NCI-H69 (cell line): ENCODE data around the gene FGG.

ENCODE experiments used
- DNase-seq: peaks from one replicate; lab custom pipeline; 2025; lab: John Stamatoyannopoulos, UW

The FGG gene

GRCh38 chr4:154585369-154586018, 27.0 kb downstream of the FGG start:
- DNase-seq = no peak

DNA sequence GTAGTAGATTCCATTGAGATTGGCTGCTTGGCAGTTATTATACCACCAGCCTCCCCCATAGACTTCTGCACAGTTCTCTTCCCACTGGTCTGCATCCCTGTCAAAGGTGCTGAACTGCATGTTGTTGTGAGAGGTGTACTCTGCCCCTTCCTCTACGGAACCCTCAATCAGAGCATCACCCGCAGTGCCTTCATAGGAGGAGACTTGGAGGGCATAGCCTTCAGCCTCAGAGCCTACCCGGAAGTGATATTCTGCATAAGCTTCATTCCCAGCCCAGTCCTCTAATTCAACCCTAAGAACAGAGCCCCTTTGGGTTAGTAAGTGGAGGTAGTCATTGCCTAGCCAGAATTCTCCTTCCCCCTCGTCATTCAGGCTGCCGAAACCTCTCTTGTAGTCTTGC, 28.2 kb downstream of the FGG start:
- DNase-seq = no peak

DNA sequence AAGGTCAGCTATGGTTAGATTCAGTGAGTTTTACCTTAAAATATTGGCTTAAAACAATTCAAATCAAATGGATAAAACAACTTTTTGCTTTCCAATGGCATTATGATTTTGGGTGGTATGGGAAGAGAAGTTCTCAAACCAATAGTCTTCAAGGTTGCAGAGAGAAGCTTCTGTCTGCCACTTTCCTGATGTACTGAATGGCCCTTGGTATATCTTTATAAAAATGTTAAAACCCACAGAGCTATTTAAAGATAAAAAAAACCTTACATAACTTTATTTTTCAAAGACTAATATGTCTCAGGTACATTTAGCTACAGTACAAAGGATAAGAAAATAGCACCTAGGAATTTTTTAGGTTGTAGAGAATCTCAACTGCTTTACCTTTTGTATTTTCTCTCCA, 28.8 kb downstream of the FGG start:
- DNase-seq = no peak

- no peak for DNase-seq
Observed at GRCh38 chr4:154583230-154583629, 29.2 kb downstream of the FGG start.

DNA sequence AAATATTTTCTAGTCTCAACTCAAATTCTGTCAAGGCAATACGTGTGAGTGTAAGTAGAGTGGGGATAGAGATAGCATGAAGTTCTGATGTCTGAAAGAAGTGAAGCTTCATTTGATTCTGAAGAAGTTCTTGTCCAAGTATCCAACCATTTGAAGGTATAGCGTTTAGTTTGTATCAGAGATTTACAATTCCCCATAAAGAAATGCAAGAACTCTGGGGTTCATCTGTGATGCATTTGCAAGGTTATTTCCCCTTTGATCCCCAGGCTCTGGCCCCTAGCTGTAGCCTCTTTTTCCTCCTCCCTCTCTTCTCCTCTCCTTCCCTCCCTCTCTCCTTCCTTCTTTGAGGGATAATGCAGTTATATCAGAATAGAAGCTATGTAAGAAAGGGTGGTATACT, 29.7 kb downstream of the FGG start:
- DNase-seq = no peak

DNA sequence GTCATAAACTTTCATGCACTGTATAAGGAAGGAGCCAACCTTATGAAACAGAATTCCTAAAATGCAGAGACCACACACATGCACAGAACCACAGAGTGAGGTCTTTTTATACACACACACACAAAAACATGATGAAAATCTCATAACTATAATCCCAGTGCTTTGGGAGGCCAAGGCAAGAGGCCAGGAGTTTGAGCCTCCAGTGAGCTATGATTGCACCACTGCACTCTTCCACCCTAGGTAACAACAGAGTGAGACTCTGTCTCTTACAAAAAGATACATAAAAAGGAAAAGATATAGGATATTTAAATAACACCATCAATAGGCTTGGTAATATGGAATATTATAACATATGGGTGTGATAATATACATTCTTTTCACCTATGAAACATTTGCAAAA, 32.5 kb downstream of the FGG start:
- DNase-seq = no peak

- no peak for DNase-seq
Observed at GRCh38 chr4:154578919-154579318, 33.5 kb downstream of the FGG start.

DNA sequence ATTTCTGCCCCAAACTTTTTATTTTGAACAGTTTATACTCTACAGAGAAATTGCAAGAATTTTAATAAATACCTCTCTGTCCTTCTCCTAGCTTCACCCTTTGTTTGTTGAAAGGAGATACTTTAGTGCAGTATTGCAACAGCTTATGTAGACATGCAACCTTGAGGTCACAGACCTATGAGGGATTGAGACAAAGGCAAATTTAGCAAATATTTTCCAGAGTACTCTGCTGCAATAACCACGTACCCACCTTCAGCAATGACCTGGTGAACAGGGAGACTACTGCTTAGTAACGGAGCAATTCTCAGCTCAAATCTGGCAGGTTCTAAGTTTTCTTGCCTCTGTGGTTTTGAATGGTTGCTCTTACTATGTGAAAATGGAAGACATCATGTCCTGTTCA, 35.1 kb downstream of the FGG start:
- peak; percentile 2 for DNase-seq

DNA sequence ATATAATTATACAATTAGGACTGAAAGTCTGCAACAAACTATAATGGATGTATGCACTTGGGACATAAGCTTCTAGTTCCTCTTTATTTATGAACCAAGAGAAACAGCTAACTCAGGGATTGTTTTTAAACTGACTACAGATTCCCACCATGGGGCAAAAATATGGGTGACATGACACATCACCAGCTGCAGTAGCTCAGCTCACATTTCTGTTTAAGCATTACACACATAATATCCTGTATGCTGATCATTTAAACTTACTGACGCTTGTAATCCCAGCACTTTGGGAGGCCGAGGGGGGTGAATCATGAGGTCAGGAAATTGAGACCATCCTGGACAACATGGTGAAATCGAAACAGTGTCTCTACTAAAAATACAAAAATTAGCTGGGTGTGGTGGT, 38.1 kb downstream of the FGG start:
- DNase-seq = no peak

GRCh38 chr4:154573190-154573870, 39.1 kb downstream of the FGG start:
- DNase-seq = no peak

DNA sequence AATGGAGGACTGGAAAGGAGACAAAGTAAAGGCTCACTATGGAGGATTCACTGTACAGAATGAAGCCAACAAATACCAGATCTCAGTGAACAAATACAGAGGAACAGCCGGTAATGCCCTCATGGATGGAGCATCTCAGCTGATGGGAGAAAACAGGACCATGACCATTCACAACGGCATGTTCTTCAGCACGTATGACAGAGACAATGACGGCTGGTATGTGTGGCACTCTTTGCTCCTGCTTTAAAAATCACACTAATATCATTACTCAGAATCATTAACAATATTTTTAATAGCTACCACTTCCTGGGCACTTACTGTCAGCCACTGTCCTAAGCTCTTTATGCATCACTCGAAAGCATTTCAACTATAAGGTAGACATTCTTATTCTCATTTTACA, 42.9 kb downstream of the FGG start:
- no peak for DNase-seq

GRCh38 chr4:154569028-154569427, 43.4 kb downstream of the FGG start:
- peak; percentile 46 for DNase-seq

DNA sequence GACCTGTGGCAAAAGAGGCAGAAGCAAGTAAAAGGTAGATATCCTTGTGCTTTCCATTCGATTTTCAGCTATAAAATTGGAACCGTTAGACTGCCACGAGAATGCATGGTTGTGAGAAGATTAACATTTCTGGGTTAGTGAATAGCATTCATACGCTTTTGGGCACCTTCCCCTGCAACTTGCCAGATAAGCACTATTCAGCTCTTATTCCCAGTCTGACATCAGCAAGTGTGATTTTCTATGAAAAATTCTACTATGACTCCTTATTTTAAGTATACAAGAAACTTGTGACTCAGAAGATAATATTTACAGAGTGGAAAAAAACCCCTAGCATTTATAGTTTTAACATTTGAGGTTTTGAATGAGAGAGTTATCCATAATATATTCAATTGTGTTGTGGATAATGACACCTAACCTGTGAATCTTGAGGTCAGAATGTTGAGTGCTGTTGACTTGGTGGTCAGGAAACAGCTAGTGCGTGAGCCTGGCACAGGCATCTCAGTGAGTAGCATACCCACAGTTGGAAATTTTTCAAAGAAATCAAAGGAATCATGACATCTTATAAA, 45.7 kb downstream of the FGG start:
- DNase-seq = no peak

DNA sequence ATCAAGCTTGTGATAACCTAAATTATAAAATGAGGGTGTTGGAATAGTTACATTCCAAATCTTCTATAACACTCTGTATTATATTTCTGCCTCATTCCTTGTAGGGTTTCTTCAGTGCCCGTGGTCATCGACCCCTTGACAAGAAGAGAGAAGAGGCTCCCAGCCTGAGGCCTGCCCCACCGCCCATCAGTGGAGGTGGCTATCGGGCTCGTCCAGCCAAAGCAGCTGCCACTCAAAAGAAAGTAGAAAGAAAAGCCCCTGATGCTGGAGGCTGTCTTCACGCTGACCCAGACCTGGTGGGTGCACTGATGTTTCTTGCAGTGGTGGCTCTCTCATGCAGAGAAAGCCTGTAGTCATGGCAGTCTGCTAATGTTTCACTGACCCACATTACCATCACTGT, 46.8 kb downstream of the FGG start:
- no peak for DNase-seq

DNA sequence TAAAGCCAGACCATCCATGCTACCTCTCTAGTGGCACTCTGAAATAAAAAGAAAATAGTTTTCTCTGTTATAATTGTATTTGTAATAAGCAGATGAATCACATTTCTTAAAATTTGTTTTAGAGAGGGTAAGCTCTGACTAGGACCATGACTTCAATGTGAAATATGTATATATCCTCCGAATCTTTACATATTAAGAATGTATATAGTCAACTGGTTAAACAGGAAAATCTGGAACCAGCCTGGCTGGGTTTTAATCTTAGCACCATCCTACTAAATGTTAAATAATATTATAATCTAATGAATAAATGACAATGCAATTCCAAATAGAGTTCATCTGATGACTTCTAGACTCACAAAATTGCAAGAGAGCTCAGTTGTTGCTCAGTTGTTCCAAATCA, 48.1 kb downstream of the FGG start:
- no peak for DNase-seq

GRCh38 chr4:154562697-154563254, 49.7 kb downstream of the FGG start, which contains the start of gene FGB:
FGB (plus strand) TSS chr4:154563011; CDS start chr4:154563019, 8 bp downstream.
- DNase-seq = no peak

- DNase-seq = no peak
Observed at GRCh38 chr4:154560824-154561231, 51.6 kb downstream of the FGG start.

GRCh38 chr4:154560419-154560801, 52.0 kb downstream of the FGG start:
- DNase-seq = no peak

- peak; percentile 68 for DNase-seq
Observed at GRCh38 chr4:154559494-154560418, 52.7 kb downstream of the FGG start.

DNA sequence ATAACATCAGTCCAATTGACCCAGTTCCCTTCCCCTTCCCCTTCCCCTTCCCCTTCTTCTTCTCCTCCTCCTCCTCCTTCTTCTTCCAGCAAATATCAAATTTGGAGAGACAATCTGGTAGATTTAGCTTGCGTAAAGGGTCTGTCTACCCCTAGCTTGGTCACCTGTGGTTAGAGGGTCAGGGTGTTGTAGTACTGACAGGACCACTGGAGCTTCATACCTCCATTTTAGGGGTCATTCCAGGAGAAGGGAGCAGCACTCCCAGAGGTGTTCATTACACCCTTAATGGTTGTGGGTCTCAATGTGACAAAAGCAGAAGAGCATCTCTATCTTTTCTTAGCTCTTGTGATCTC, 53.3 kb downstream of the FGG start:
- no peak for DNase-seq
